Ectodermal cell (in vitro differentiated cells): ENCODE results near the gene PTPRS.

ENCODE experiments used
- H3K27ac ChIP-seq: 2 replicates; pipeline ENCODE4 v1.7.0; 2013; ENCODE audit warnings: mild to moderate bottlenecking, low read depth, low read length; ENCODE audit not compliant: insufficient read depth, poor library complexity, severe bottlenecking
- H3K27me3 ChIP-seq: 2 replicates; pipeline ENCODE4 v1.7.0; 2013; ENCODE audit warnings: mild to moderate bottlenecking, low read length; ENCODE audit not compliant: insufficient read depth, control insufficient read depth, poor library complexity, severe bottlenecking
- H3K36me3 ChIP-seq: one replicate; pipeline ENCODE4 v1.7.0; 2013; ENCODE audit warnings: low read length; ENCODE audit not compliant: control insufficient read depth, insufficient read depth
- H3K4me1 ChIP-seq: one replicate; pipeline ENCODE4 v1.7.0; 2013; ENCODE audit warnings: low read length; ENCODE audit not compliant: control insufficient read depth, insufficient read depth
- H3K4me3 ChIP-seq: 2 replicates; pipeline ENCODE4 v1.7.0; 2013; ENCODE audit warnings: low read depth, low read length, control low read depth; ENCODE audit not compliant: insufficient read depth
- H3K9me3 ChIP-seq: 2 replicates; pipeline ENCODE4 v1.7.0; 2013; ENCODE audit warnings: mild to moderate bottlenecking, low read length, moderate library complexity; ENCODE audit not compliant: control insufficient read depth
- WGBS, 2 experiments: methylation state at CpG; one replicate each; pipeline ENCODE4 v1.1.7; 2013; ENCODE audit warnings: missing lambda C conversion rate in 2 of 2; 5-methylcytosine and 5-hydroxymethylcytosine counted together

Gene PTPRS

GRCh38 chr19:5312058-5312457, 28.6 kb downstream of the PTPRS start:
- H3K36me3 ChIP-seq: peaks cover 4% of the 10 kb centered on the region
- no peaks in the 10 kb centered on the region for H3K4me1 ChIP-seq
- H3K9me3 ChIP-seq: no peaks in the 10 kb centered on the region

GRCh38 chr19:5309438-5310204, 31.0 kb downstream of the PTPRS start:
- Histone ChIP-seq H3K36me3 (peaks cover 4% of the 10 kb centered on the region), H3K27me3 (no peaks in the 10 kb centered on the region), H3K4me3 (no peak overlapping the region), H3K9me3 (no peaks in the 10 kb centered on the region), H3K4me1 (no peaks in the 10 kb centered on the region), H3K27ac (no peak overlapping the region)
- 87 to 88% methylated on average over 17 of the region's 17 CpGs for whole genome bisulfite sequencing, 2 experiments

More at GRCh38 chr19:5312058-5312457, 28.6 kb downstream of the PTPRS start:
- WGBS, 2 experiments: 93 to 96% methylated on average over 8 of the region's 8 CpGs
- Histone ChIP-seq H3K27ac (no peak overlapping the region), H3K4me3 (no peak overlapping the region), H3K27me3 (no peaks in the 10 kb centered on the region)

- 87 to 92% methylated on average over 20 to 21 of the region's 21 CpGs for WGBS, 2 experiments
- H3K27ac ChIP-seq: peak overlapping the region; percentile 8
These were observed 31.9 kb downstream of the PTPRS start for GRCh38 chr19:5308451-5309437.

GRCh38 chr19:5307655-5308054, 33.0 kb downstream of the PTPRS start:
- H3K27ac ChIP-seq: no peak overlapping the region
- no peaks in the 10 kb centered on the region for H3K9me3 ChIP-seq
- no peaks in the 10 kb centered on the region for H3K4me1 ChIP-seq
- 97% methylated on average over 19 of the region's 19 CpGs for WGBS, 2 experiments
- peaks cover 4% of the 10 kb centered on the region for H3K36me3 ChIP-seq
- H3K27me3 ChIP-seq: no peaks in the 10 kb centered on the region
- H3K4me3 ChIP-seq: no peak overlapping the region

More at GRCh38 chr19:5308451-5309437, 31.9 kb downstream of the PTPRS start:
- H3K27me3 ChIP-seq: no peaks in the 10 kb centered on the region
- H3K36me3 ChIP-seq: peaks cover 4% of the 10 kb centered on the region
- no peak overlapping the region for H3K4me3 ChIP-seq
- H3K9me3 ChIP-seq: no peaks in the 10 kb centered on the region
- H3K4me1 ChIP-seq: no peaks in the 10 kb centered on the region

GRCh38 chr19:5305163-5305562, 35.4 kb downstream of the PTPRS start:
- H3K27ac ChIP-seq: no peak overlapping the region
- no peaks in the 10 kb centered on the region for H3K27me3 ChIP-seq
- peaks cover 4% of the 10 kb centered on the region for H3K36me3 ChIP-seq
- no peak overlapping the region for H3K4me3 ChIP-seq
- 90 to 91% methylated on average over 3 of the region's 3 CpGs for WGBS, 2 experiments
- H3K9me3 ChIP-seq: no peaks in the 10 kb centered on the region
- H3K4me1 ChIP-seq: no peaks in the 10 kb centered on the region

- 94 to 95% methylated on average over 6 of the region's 6 CpGs for WGBS, 2 experiments
- Histone ChIP-seq H3K27ac (no peak overlapping the region), H3K27me3 (no peaks in the 10 kb centered on the region), H3K4me1 (no peaks in the 10 kb centered on the region), H3K9me3 (no peaks in the 10 kb centered on the region), H3K4me3 (no peak overlapping the region), H3K36me3 (peaks cover 4% of the 10 kb centered on the region)
These were observed 36.1 kb downstream of the PTPRS start for GRCh38 chr19:5304486-5304885.

- Histone ChIP-seq H3K36me3 (peaks cover 4% of the 10 kb centered on the region), H3K9me3 (no peaks in the 10 kb centered on the region), H3K4me1 (no peaks in the 10 kb centered on the region), H3K27me3 (no peaks in the 10 kb centered on the region), H3K27ac (no peak overlapping the region), H3K4me3 (no peak overlapping the region)
- 95 to 96% methylated on average over 7 of the region's 7 CpGs for WGBS, 2 experiments
These were observed 37.4 kb downstream of the PTPRS start for GRCh38 chr19:5303208-5303607.

GRCh38 chr19:5302396-5302795, 38.2 kb downstream of the PTPRS start:
- Histone ChIP-seq H3K27me3 (no peaks in the 10 kb centered on the region), H3K9me3 (no peaks in the 10 kb centered on the region), H3K4me3 (no peak overlapping the region), H3K36me3 (no peaks in the 10 kb centered on the region), H3K27ac (no peak overlapping the region), H3K4me1 (no peaks in the 10 kb centered on the region)
- 88 to 93% methylated on average over 9 of the region's 9 CpGs for WGBS, 2 experiments

- 95 to 96% methylated on average over 2 of the region's 2 CpGs for WGBS, 2 experiments
- no peaks in the 10 kb centered on the region for H3K36me3 ChIP-seq
- H3K4me3 ChIP-seq: no peak overlapping the region
- H3K9me3 ChIP-seq: no peaks in the 10 kb centered on the region
- no peak overlapping the region for H3K27ac ChIP-seq
- no peaks in the 10 kb centered on the region for H3K4me1 ChIP-seq
- no peaks in the 10 kb centered on the region for H3K27me3 ChIP-seq
These were observed 41.5 kb downstream of the PTPRS start for GRCh38 chr19:5299137-5299536.

- H3K4me3 ChIP-seq: no peak overlapping the region
- 96 to 97% methylated on average over 13 of the region's 13 CpGs for whole genome bisulfite sequencing, 2 experiments
- H3K9me3 ChIP-seq: no peaks in the 10 kb centered on the region
- no peaks in the 10 kb centered on the region for H3K4me1 ChIP-seq
- no peak overlapping the region for H3K27ac ChIP-seq
- no peaks in the 10 kb centered on the region for H3K36me3 ChIP-seq
- no peaks in the 10 kb centered on the region for H3K27me3 ChIP-seq
These were observed 42.1 kb downstream of the PTPRS start for GRCh38 chr19:5298471-5298901.
